Loucy (cell line): ENCODE measurements around the gene CS.

Experiments
- CTCF ChIP-seq: fragments of 200-600 bp; sonication (generic); conservative IDR thresholded peaks from 2 replicates; pipeline ENCODE4 v1.5.1; 2014; ENCODE audit warnings: mild to moderate bottlenecking, antibody characterized with exemption, low read length
- EZH2phosphoT487 ChIP-seq: fragments of 200-600 bp; IDR thresholded peaks from 2 replicates; pipeline ENCODE4 v1.6.1; 2018; ENCODE audit warnings: antibody characterized with exemption, mild to moderate bottlenecking, moderate library complexity, borderline replicate concordance

DNA sequence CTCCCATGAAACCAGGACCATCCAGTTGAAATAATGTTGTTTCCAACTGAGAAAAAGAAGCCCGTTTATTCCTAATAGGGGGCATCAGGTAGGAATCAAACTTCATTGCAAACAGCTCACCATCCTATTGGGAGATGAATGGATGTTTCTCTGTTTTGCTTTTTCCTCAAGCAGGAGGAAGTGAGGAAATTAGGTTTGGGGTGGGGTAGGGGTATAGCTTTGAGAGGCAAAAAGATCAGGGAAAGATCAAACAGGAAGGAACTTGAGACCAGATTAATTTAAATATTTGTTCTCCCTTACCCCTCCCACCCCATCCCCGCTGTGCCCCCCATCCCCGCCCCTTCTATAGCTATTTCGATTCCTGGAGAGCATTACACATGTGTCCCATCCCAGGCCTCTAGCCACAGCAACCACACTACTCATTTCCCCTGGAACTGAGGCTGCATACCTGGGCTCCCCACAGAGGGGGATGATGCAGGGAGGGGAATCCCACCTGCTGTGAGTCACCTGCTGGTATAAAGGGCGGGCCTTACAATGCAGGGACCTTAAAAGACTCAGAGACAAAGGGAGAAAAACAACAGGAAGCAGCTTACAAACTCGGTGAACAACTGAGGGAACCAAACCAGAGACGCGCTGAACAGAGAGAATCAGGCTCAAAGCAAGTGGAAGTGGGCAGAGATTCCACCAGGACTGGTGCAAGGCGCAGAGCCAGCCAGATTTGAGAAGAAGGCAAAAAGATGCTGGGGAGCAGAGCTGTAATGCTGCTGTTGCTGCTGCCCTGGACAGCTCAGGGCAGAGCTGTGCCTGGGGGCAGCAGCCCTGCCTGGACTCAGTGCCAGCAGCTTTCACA is 38.4 kb upstream of the CS start, which contains the start of gene IL23A:
- no peak for TF ChIP-seq EZH2phosphoT487
- no peak for TF ChIP-seq CTCF
